Measurements from ENCODE around the gene FXR2. TPM values are rescaled to one million over a fixed set of nuclear protein-coding genes. Genes with fewer than 3 reads are reported as not detected.
A peak's percentile ranks its signal among the peaks of the same experiment; 100 is the strongest.

FXR2 gene
- polyA plus RNA-seq, 1 donor (not counting 4 experiments of a cell fraction or from before 2014, with no cell fraction given), result 30.6 TPM

- H3K27ac ChIP-seq (ENCODE audit: control insufficient read depth, insufficient read depth, low read length), result no peak overlapping the region
- no peaks in the 10 kb centered on the region for H3K9me3 ChIP-seq (ENCODE audit: control insufficient read depth, low read depth, low read length)
- no peaks in the 10 kb centered on the region for H3K36me3 ChIP-seq (ENCODE audit: control insufficient read depth in 2 of 2, extremely low read depth in 1 of 2, insufficient read depth in 2 of 2, low read length in 2 of 2)
- H4K20me1 ChIP-seq (ENCODE audit: control insufficient read depth, extremely low read depth, insufficient read depth, low read length), result no peaks in the 10 kb centered on the region
- FAIRE-seq (no peak), DNase-seq (ENCODE audit: low read depth, low spot score) (no peak)
- no peak overlapping the region for H3K4me2 ChIP-seq (ENCODE audit: control insufficient read depth, extremely low read depth, insufficient read depth, low read depth, low read length)
- peaks cover 8% of the 10 kb centered on the region for H3K4me1 ChIP-seq (ENCODE audit: control insufficient read depth, extremely low read depth, insufficient read depth, low read length)
- no peaks in the 10 kb centered on the region for H3K27me3 ChIP-seq (ENCODE audit: control insufficient read depth, extremely low read depth, insufficient read depth, low read length)
- TF ChIP-seq EZH2 (IDR thresholded peaks at IDR 0.05; ENCODE audit: low read length) (no peak), CTCF (optimal IDR thresholded peaks at IDR 0.05 in 1 of 3, IDR thresholded peaks at IDR 0.05 in 1 of 3, conservative IDR thresholded peaks at IDR 0.05 in 1 of 3; ENCODE audit: extremely low read depth in 1 of 3, insufficient read depth in 2 of 3, low read length in 3 of 3) (no peak)
- dilution Hi-C loops (cut with MboI; ENCODE audit: extremely low pct_ligation_motif_present, low sequenced_read_pairs), result no loop called here
- no peak overlapping the region for H3K4me3 ChIP-seq (ENCODE audit: control insufficient read depth in 2 of 3, extremely low read depth in 1 of 3, insufficient read depth in 2 of 3, low read depth in 1 of 3, low read length in 3 of 3)
- H3K9me1 ChIP-seq (ENCODE audit: control insufficient read depth, extremely low read depth, insufficient read depth, low read length), result no peaks in the 10 kb centered on the region
- H3K9ac ChIP-seq (ENCODE audit: control insufficient read depth, extremely low read depth, insufficient read depth, low read length), result no peak overlapping the region
- H2AFZ ChIP-seq (ENCODE audit: control insufficient read depth, low read length), result no peak overlapping the region
- no peaks in the 10 kb centered on the region for H3K79me2 ChIP-seq (ENCODE audit: control insufficient read depth, insufficient read depth, low read length)
Observed at GRCh38 chr17:7550344-7550743, 64.4 kb downstream of the FXR2 start.

- H3K9me3 ChIP-seq (ENCODE audit: control insufficient read depth, low read depth, low read length), result no peaks in the 10 kb centered on the region
- no peaks in the 10 kb centered on the region for H3K9me1 ChIP-seq (ENCODE audit: control insufficient read depth, extremely low read depth, insufficient read depth, low read length)
- peak overlapping the region; percentile 58 for H2AFZ ChIP-seq (ENCODE audit: control insufficient read depth, low read length)
- H3K4me2 ChIP-seq (ENCODE audit: control insufficient read depth, extremely low read depth, insufficient read depth, low read depth, low read length), result peak overlapping the region; percentile 60
- peak overlapping the region in 2 of 3 experiments; percentile 8 to 34 for H3K4me3 ChIP-seq (ENCODE audit: control insufficient read depth in 2 of 3, extremely low read depth in 1 of 3, insufficient read depth in 2 of 3, low read depth in 1 of 3, low read length in 3 of 3)
- peaks cover 8% of the 10 kb centered on the region for H3K4me1 ChIP-seq (ENCODE audit: control insufficient read depth, extremely low read depth, insufficient read depth, low read length)
- no peak overlapping the region for H3K27ac ChIP-seq (ENCODE audit: control insufficient read depth, insufficient read depth, low read length)
- no peaks in the 10 kb centered on the region for H4K20me1 ChIP-seq (ENCODE audit: control insufficient read depth, extremely low read depth, insufficient read depth, low read length)
- no peak for DNase-seq (ENCODE audit: low read depth, low spot score)
- H3K27me3 ChIP-seq (ENCODE audit: control insufficient read depth, extremely low read depth, insufficient read depth, low read length), result no peaks in the 10 kb centered on the region
- no peak for TF ChIP-seq CTCF (optimal IDR thresholded peaks at IDR 0.05 in 1 of 3, IDR thresholded peaks at IDR 0.05 in 1 of 3, conservative IDR thresholded peaks at IDR 0.05 in 1 of 3; ENCODE audit: extremely low read depth in 1 of 3, insufficient read depth in 2 of 3, low read length in 3 of 3)
- TF ChIP-seq EZH2 (IDR thresholded peaks at IDR 0.05; ENCODE audit: low read length), result no peak
- H3K9ac ChIP-seq (ENCODE audit: control insufficient read depth, extremely low read depth, insufficient read depth, low read length), result no peak overlapping the region
- no peaks in the 10 kb centered on the region for H3K79me2 ChIP-seq (ENCODE audit: control insufficient read depth, insufficient read depth, low read length)
- no peak for FAIRE-seq
- dilution Hi-C loops (cut with MboI; ENCODE audit: extremely low pct_ligation_motif_present, low sequenced_read_pairs), result no loop called here
- H3K36me3 ChIP-seq (ENCODE audit: control insufficient read depth in 2 of 2, extremely low read depth in 1 of 2, insufficient read depth in 2 of 2, low read length in 2 of 2), result no peaks in the 10 kb centered on the region
Observed at GRCh38 chr17:7549401-7550055, 65.2 kb downstream of the FXR2 start.
